K562 (cell line): Measurements from ENCODE around the gene STIM1. TPM values are rescaled to one million over a fixed set of nuclear protein-coding genes. Genes with fewer than 3 reads are reported as not detected.

ENCODE experiments used
- ASH1L ChIP-seq: fragments of 450-650 bp; IDR thresholded peaks from 2 replicates; pipeline ENCODE4 v1.6.1; 2018; ENCODE audit warnings: borderline replicate concordance, mild to moderate bottlenecking, low read depth; ENCODE audit not compliant: partially characterized antibody
- ATF7 ChIP-seq: fragments of 450-650 bp; IDR thresholded peaks from 2 replicates; pipeline ENCODE4 v1.7.1; 2014; ENCODE audit warnings: mild to moderate bottlenecking, moderate library complexity
- DDX20 ChIP-seq: fragments of 450-650 bp; IDR thresholded peaks from 2 replicates; pipeline ENCODE4 v1.6.1; 2016; ENCODE audit warnings: missing genetic modification characterization, low read depth, mild to moderate bottlenecking, missing compliant biosample characterization, moderate library complexity
- DLX4 ChIP-seq: fragments of 250-450 bp; sonication (Bioruptor Pico); IDR thresholded peaks from 2 replicates; pipeline ENCODE4 v1.6.1; 2021; ENCODE audit warnings: mild to moderate bottlenecking
- EP400 ChIP-seq: fragments of 450-650 bp; IDR thresholded peaks from 2 replicates; pipeline ENCODE4 v1.6.1; 2017; ENCODE audit warnings: antibody characterized with exemption, mild to moderate bottlenecking, moderate library complexity
- ESRRA ChIP-seq: fragments of 450-650 bp; IDR thresholded peaks from 2 replicates; pipeline ENCODE4 v1.6.1; 2014; ENCODE audit warnings: low read depth, mild to moderate bottlenecking, moderate library complexity, borderline replicate concordance
- ETV1 ChIP-seq: fragments of 450-650 bp; conservative IDR thresholded peaks from 2 replicates; pipeline ENCODE4 v1.6.1; 2016; ENCODE audit warnings: missing genetic modification characterization, control low read depth, low read depth, missing compliant biosample characterization
- FOSL1 ChIP-seq: fragments of 200-800 bp; sonication (Bioruptor generic); conservative IDR thresholded peaks from 2 replicates; pipeline ENCODE4 v1.6.1; 2016; ENCODE audit warnings: missing genetic modification characterization, missing compliant biosample characterization
- GTF2B ChIP-seq: IDR thresholded peaks from 2 replicates; pipeline ENCODE4 v1.6.1; 2011; ENCODE audit not compliant: insufficient read length; ENCODE audit errors: extremely low read depth
- HDAC1 ChIP-seq, 2 experiments: fragments of 450-650 bp; IDR thresholded peaks; 2 replicates each; pipeline ENCODE4 v1.6.1; 2016 to 2017; ENCODE audit warnings: inconsistent platforms in 1 of 2, mild to moderate bottlenecking in 1 of 2, moderate library complexity in 1 of 2
- JUND ChIP-seq, 2 experiments: IDR thresholded peaks; 2 replicates in 1 of 2; 3 replicates in 1 of 2; pipeline ENCODE4 v1.6.1; 2011; ENCODE audit warnings: borderline replicate concordance in 2 of 2, low read depth in 2 of 2, low read length in 2 of 2, improper control_type of control experiment in 1 of 2, missing biosample characterization in 1 of 2, missing genetic modification characterization in 1 of 2, missing genetic modification reagents in 1 of 2
- MBD2 ChIP-seq: sonication (generic); IDR thresholded peaks from 2 replicates; pipeline ENCODE4 v1.6.1; 2016; ENCODE audit warnings: low read depth, borderline replicate concordance
- NFATC3 ChIP-seq: fragments of 450-650 bp; IDR thresholded peaks from 2 replicates; pipeline ENCODE4 v1.6.1; 2017; ENCODE audit warnings: mild to moderate bottlenecking
- POLR2G ChIP-seq: fragments of 200-400 bp; formaldehyde crosslinking; IDR thresholded peaks from 2 replicates; pipeline ENCODE4 v1.6.1; 2017; ENCODE audit warnings: low read depth, mild to moderate bottlenecking, antibody characterized with exemption, low read length, moderate library complexity
- RBM39 ChIP-seq: fragments of 200-400 bp; formaldehyde crosslinking; optimal IDR thresholded peaks from 2 replicates; pipeline ENCODE3; 2018; ENCODE audit warnings: low read depth, low read length
- SUPT5H ChIP-seq: fragments of 450-650 bp; IDR thresholded peaks from 2 replicates; pipeline ENCODE4 v1.6.1; 2016
- TFE3 ChIP-seq: fragments of 450-650 bp; formaldehyde crosslinking; IDR thresholded peaks from 2 replicates; pipeline ENCODE4 v1.4.0; 2020; ENCODE audit warnings: mild to moderate bottlenecking, mixed read lengths
- YY1 ChIP-seq, 3 experiments: IDR thresholded peaks; 2 replicates each; pipeline ENCODE4 v1.6.1; 2011; ENCODE audit warnings: low read length in 2 of 3, mild to moderate bottlenecking in 2 of 3, moderate library complexity in 2 of 3, borderline replicate concordance in 1 of 3, control low read depth in 1 of 3, low read depth in 1 of 3; ENCODE audit not compliant: insufficient read depth in 3 of 3, insufficient replicate concordance in 2 of 3, control insufficient read depth in 1 of 3, insufficient read length in 1 of 3; ENCODE audit errors: extremely low read depth in 1 of 3
- ZBTB17 ChIP-seq: fragments of 450-650 bp; formaldehyde crosslinking; IDR thresholded peaks from 2 replicates; pipeline ENCODE4 v1.4.0; 2020; ENCODE audit warnings: mild to moderate bottlenecking
- ZFP91 ChIP-seq: sonication (generic); formaldehyde crosslinking; IDR thresholded peaks from 2 replicates; pipeline ENCODE4 v1.8.0; 2022; ENCODE audit warnings: mild to moderate bottlenecking, missing genetic modification reagents
- ZNF384 ChIP-seq: IDR thresholded peaks from 2 replicates; pipeline ENCODE4 v1.6.1; 2012; ENCODE audit warnings: low read depth, low read length, improper control_type of control experiment
- ZSCAN29 ChIP-seq: fragments of 450-650 bp; IDR thresholded peaks from 2 replicates; pipeline ENCODE4 v1.6.1; 2017
- polyA plus RNA-seq, 8 experiments: library from polyadenylated mRNA; depleted of rRNA in 4 of 8; stranded (reverse) in 5 of 8; unstranded in 3 of 8; fragments of >200 nt; fragmentation: Nextera tagmentation in 2 of 8; fragmentation: Illumina TruSeq in 1 of 8; extraction: Ambion mirVana in 2 of 8; extraction: Trizol in 1 of 8; gene quantifications; 2 replicates each; pipeline versions ENCODE4 v1.2.1 to v1.2.3, GENCODE V29; 2011 to 2014; ENCODE audit warnings: inconsistent platforms in 1 of 8, missing spikeins in 1 of 8
- total RNA-seq, 7 experiments: library from RNA; depleted of rRNA in 6 of 7; stranded (reverse); fragments of >200 nt in 6 of 7; fragmentation: Illumina TruSeq in 2 of 7; extraction: Trizol in 2 of 7; gene quantifications; 2 replicates each; pipeline versions ENCODE4 v1.2.1 to v1.2.3, GENCODE V29; 2011 to 2021; ENCODE audit warnings: low replicate concordance in 1 of 7

Gene STIM1
- total and polyA plus RNA-seq, 9 of the 15 experiments (the other 6 are each of a cell fraction or from before 2014, with no cell fraction given), result 7.7 to 50.5 (median 22.5) TPM

- TF ChIP-seq TFE3 (CRISPR knock-in tag) (no peak), ZBTB17 (CRISPR knock-in tag) (0 out of 2 replicates have a peak, but pooled peaks have one; percentile 21), NFATC3 (no peak), ZFP91 (CRISPR knock-in tag) (no peak), YY1 (IDR thresholded peaks at IDR 0.05; ENCODE audit: borderline replicate concordance in 1 of 3, control insufficient read depth in 1 of 3, extremely low read depth in 1 of 3, insufficient read depth in 3 of 3, insufficient read length in 1 of 3, insufficient replicate concordance in 2 of 3, low read depth in 1 of 3, low read length in 2 of 3) (peak in 2 of 3 experiments; percentile 50), DLX4 (CRISPR knock-in tag) (no peak), JUND (IDR thresholded peaks at IDR 0.05; ENCODE audit: borderline replicate concordance, low read depth, low read length) (no peak), JUND (tag; IDR thresholded peaks at IDR 0.05; ENCODE audit: borderline replicate concordance, low read depth, low read length) (no peak; the same call in 2 of the 3 replicates), HDAC1 (IDR thresholded peaks at IDR 0.05) (peak in 1 of 2 experiments; percentile 77; a peak in 2 of 4 replicates), ZSCAN29 (0 out of 2 replicates have a peak, but pooled peaks have one; percentile 46), GTF2B (no peak), RBM39 (no peak), POLR2G (peak; percentile 84), ATF7 (peak; percentile 80), SUPT5H (peak; percentile 54; the same call in 1 of the 2 replicates), ETV1 (no peak), ESRRA (peak; percentile 50; the same call in 1 of the 2 replicates), FOSL1 (tag) (peak; percentile 72), DDX20 (tag) (no peak), ZNF384 (no peak; the same call in 1 of the 2 replicates), ASH1L (no peak), MBD2 (peak; percentile 52; the same call in 1 of the 2 replicates), EP400 (peak; percentile 84)
Measured at GRCh38 chr11:3841426-3842350, 13.8 kb upstream of the STIM1 start (continued).
